ENCODE data around the gene DLK1. TPM values are rescaled to one million over a fixed set of nuclear protein-coding genes. Genes with fewer than 3 reads are reported as not detected.

The DLK1 gene
- total RNA-seq, 1 donor from 2014 or later = 8.6 TPM

GRCh38 chr14:100731846-100732765, 5.4 kb downstream of the DLK1 start:
- no peak for DNase-seq (ENCODE audit: extremely low spot score in 2 of 2)
- no peaks in the 10 kb centered on the region for H3K36me3 ChIP-seq
- H3K27me3 ChIP-seq = no peaks in the 10 kb centered on the region

GRCh38 chr14:100732766-100733100, 6.0 kb downstream of the DLK1 start:
- H3K27me3 ChIP-seq = no peaks in the 10 kb centered on the region
- intact Hi-C loops (cut with DNase I) = no loop called here
- H3K4me3 ChIP-seq = no peak overlapping the region
- H3K27ac ChIP-seq = no peak overlapping the region
- TF ChIP-seq POLR2A (IDR thresholded peaks at IDR 0.05) = no peak
- TF ChIP-seq POLR2AphosphoS5 (IDR thresholded peaks at IDR 0.05; ENCODE audit: insufficient read depth in 1 of 2, low read depth in 1 of 2) = no peak
- no peak for TF ChIP-seq CTCF (IDR thresholded peaks at IDR 0.05)
- no peak for DNase-seq (ENCODE audit: extremely low spot score in 2 of 2)
- no peaks in the 10 kb centered on the region for H3K36me3 ChIP-seq
- H3K9me3 ChIP-seq = no peaks in the 10 kb centered on the region
- no peaks in the 10 kb centered on the region for H3K4me1 ChIP-seq

More at GRCh38 chr14:100731846-100732765, 5.4 kb downstream of the DLK1 start:
- Histone ChIP-seq H3K4me1 (no peaks in the 10 kb centered on the region), H3K4me3 (no peak overlapping the region), H3K27ac (no peak overlapping the region), H3K9me3 (no peaks in the 10 kb centered on the region)
- intact Hi-C loops (cut with DNase I) = no loop called here
- no peak for TF ChIP-seq CTCF (IDR thresholded peaks at IDR 0.05)
- no peak for TF ChIP-seq POLR2AphosphoS5 (IDR thresholded peaks at IDR 0.05; ENCODE audit: insufficient read depth in 1 of 2, low read depth in 1 of 2)
- TF ChIP-seq POLR2A (IDR thresholded peaks at IDR 0.05) = no peak

- no peaks in the 10 kb centered on the region for H3K27me3 ChIP-seq
- TF ChIP-seq POLR2A (IDR thresholded peaks at IDR 0.05) (no peak), CTCF (IDR thresholded peaks at IDR 0.05) (no peak), POLR2AphosphoS5 (IDR thresholded peaks at IDR 0.05; ENCODE audit: insufficient read depth in 1 of 2, low read depth in 1 of 2) (no peak)
- no peak for DNase-seq (ENCODE audit: extremely low spot score in 2 of 2)
- no peaks in the 10 kb centered on the region for H3K36me3 ChIP-seq
- no peaks in the 10 kb centered on the region for H3K9me3 ChIP-seq
- no peak overlapping the region for H3K4me3 ChIP-seq
- no peak overlapping the region for H3K27ac ChIP-seq
- intact Hi-C loops (cut with DNase I) = no loop called here
- H3K4me1 ChIP-seq = no peaks in the 10 kb centered on the region
These were observed 6.6 kb downstream of the DLK1 start for GRCh38 chr14:100733152-100733850.

- no peak for DNase-seq (ENCODE audit: extremely low spot score in 2 of 2)
- intact Hi-C loops (cut with DNase I) = no loop called here
- no peak for TF ChIP-seq CTCF (IDR thresholded peaks at IDR 0.05)
- no peak for TF ChIP-seq POLR2AphosphoS5 (IDR thresholded peaks at IDR 0.05; ENCODE audit: insufficient read depth in 1 of 2, low read depth in 1 of 2)
- no peak for TF ChIP-seq POLR2A (IDR thresholded peaks at IDR 0.05)
- no peaks in the 10 kb centered on the region for H3K4me1 ChIP-seq
- no peaks in the 10 kb centered on the region for H3K36me3 ChIP-seq
- H3K9me3 ChIP-seq = no peaks in the 10 kb centered on the region
- H3K4me3 ChIP-seq = no peak overlapping the region
- H3K27ac ChIP-seq = no peak overlapping the region
- H3K27me3 ChIP-seq = no peaks in the 10 kb centered on the region
These were observed 7.6 kb downstream of the DLK1 start for GRCh38 chr14:100734031-100734990.

Measured in vagina (tissue), 2 donors.